Jurkat, Clone E6-1 (cell line): ENCODE data around the gene MLLT10.
A peak's percentile ranks its signal among the peaks of the same experiment; 100 is the strongest.
"Not testable (repeated sequence)": the region's sequence is repeated elsewhere in the genome, so short reads cannot be mapped to it uniquely, and the experiment has no call there.

ENCODE experiments used
- DNase-seq: peaks from one replicate; pipeline ENCODE4 v3.0.0-alpha.2; 2011; ENCODE audit warnings: low read depth, low spot score
- H3K4me3 ChIP-seq: 2 replicates; pipeline ENCODE4 v1.5.1; 2011; ENCODE audit warnings: mild to moderate bottlenecking, low read length, control low read depth, moderate library complexity

Gene MLLT10

GRCh38 chr10:21524526-21525366 is 9.3 kb upstream of the MLLT10 start:
- peak overlapping the region; percentile 68 for H3K4me3 ChIP-seq
- DNase-seq = no peak

GRCh38 chr10:21525367-21526187 is 8.5 kb upstream of the MLLT10 start, which contains the start of gene SKIDA1:
Gene SKIDA1 (minus strand): TSS chr10:21525682. CDS start chr10:21517822, 7,860 bp downstream.
- H3K4me3 ChIP-seq = peak within 1 kb of the TSS; percentile 68
- peak; percentile 75 for DNase-seq

- peak overlapping the region; percentile 68 for H3K4me3 ChIP-seq
- no peak for DNase-seq
Observed at GRCh38 chr10:21526188-21526859, 7.7 kb upstream of the MLLT10 start.

GRCh38 chr10:21526860-21527597 is 7.0 kb upstream of the MLLT10 start:
- H3K4me3 ChIP-seq = peak overlapping the region; percentile 68
- DNase-seq = no peak

GRCh38 chr10:21527598-21528235 is 6.3 kb upstream of the MLLT10 start:
- peak overlapping the region; percentile 68 for H3K4me3 ChIP-seq
- no peak for DNase-seq

GRCh38 chr10:21528236-21529031 is 5.6 kb upstream of the MLLT10 start:
- no peak overlapping the region for H3K4me3 ChIP-seq
- DNase-seq = no peak

- no peak for DNase-seq
- H3K4me3 ChIP-seq = no peak overlapping the region
Observed at GRCh38 chr10:21529032-21529910, 4.8 kb upstream of the MLLT10 start.

- no peak overlapping the region for H3K4me3 ChIP-seq
- no peak for DNase-seq
Observed at GRCh38 chr10:21530168-21530567, 3.9 kb upstream of the MLLT10 start.

- no peak for DNase-seq
- no peak overlapping the region for H3K4me3 ChIP-seq
Observed at GRCh38 chr10:21530641-21531040, 3.4 kb upstream of the MLLT10 start.

- H3K4me3 ChIP-seq = no peak overlapping the region
- no peak for DNase-seq
Observed at GRCh38 chr10:21531164-21531563, 2.9 kb upstream of the MLLT10 start.

- no peak for DNase-seq
- peak overlapping the region; percentile 84 for H3K4me3 ChIP-seq
Observed at GRCh38 chr10:21532694-21533466, 1.2 kb upstream of the MLLT10 start.

GRCh38 chr10:21534280-21534586 is 201 bp downstream of the MLLT10 start:
- no peak for DNase-seq
- H3K4me3 ChIP-seq = peak overlapping the region; percentile 84

- no peak for DNase-seq
- peak overlapping the region; percentile 84 for H3K4me3 ChIP-seq
Observed at GRCh38 chr10:21534604-21535493, 817 bp downstream of the MLLT10 start.

- H3K4me3 ChIP-seq = peak overlapping the region; percentile 84
- no peak for DNase-seq
Observed at GRCh38 chr10:21535494-21535965, 1.5 kb downstream of the MLLT10 start.

- H3K4me3 ChIP-seq, DNase-seq: not testable (repeated sequence)
Observed at GRCh38 chr10:21535976-21536375, 1.9 kb downstream of the MLLT10 start.
